ENCODE measurements around the gene NLRP11.

NLRP11 gene

GRCh38 chr19:55836340-55836739, 4.5 kb upstream of the NLRP11 start, which contains the start of gene NLRP4:
TSS of gene NLRP4 (plus strand) at chr19:55836540. CDS start at chr19:55852081, 15,541 bp downstream.
- Histone ChIP-seq H3K4me1 (ENCODE audit: low read depth, poor library complexity, severe bottlenecking) (peaks cover 75% of the 10 kb centered on the region), H3K27ac (peak within 1 kb of the TSS; percentile 96; the same call in 1 of the 2 replicates), H3K9ac (no peak within 1 kb of the TSS), H4K20me1 (ENCODE audit: insufficient read depth) (no peaks in the 10 kb centered on the region), H3K36me3 (ENCODE audit: insufficient read depth) (no peaks in the 10 kb centered on the region), H3K79me2 (ENCODE audit: insufficient read depth, low read depth) (no peaks in the 10 kb centered on the region), H2AFZ (ENCODE audit: low read depth) (no peak within 1 kb of the TSS), H3K4me3 (IDR thresholded peaks at IDR 0.05; ENCODE audit: insufficient read depth, low read depth, low read length) (no peak within 1 kb of the TSS), H3K27me3 (ENCODE audit: insufficient read depth, low read depth) (no peaks in the 10 kb centered on the region), H3K4me2 (no peak within 1 kb of the TSS)
- TF ChIP-seq CTCF (conservative IDR thresholded peaks at IDR 0.05; ENCODE audit: low read depth, low read length) = no peak

- H3K79me2 ChIP-seq (ENCODE audit: insufficient read depth, low read depth) = no peaks in the 10 kb centered on the region
- H2AFZ ChIP-seq (ENCODE audit: low read depth) = no peak overlapping the region
- H3K36me3 ChIP-seq (ENCODE audit: insufficient read depth) = no peaks in the 10 kb centered on the region
- TF ChIP-seq CTCF (conservative IDR thresholded peaks at IDR 0.05; ENCODE audit: low read depth, low read length) = no peak
- no peaks in the 10 kb centered on the region for H3K27me3 ChIP-seq (ENCODE audit: insufficient read depth, low read depth)
- H3K4me3 ChIP-seq (IDR thresholded peaks at IDR 0.05; ENCODE audit: insufficient read depth, low read depth, low read length) = no peak overlapping the region
- no peak overlapping the region for H3K27ac ChIP-seq
- H3K4me1 ChIP-seq (ENCODE audit: low read depth, poor library complexity, severe bottlenecking) = peaks cover 69% of the 10 kb centered on the region
- H4K20me1 ChIP-seq (ENCODE audit: insufficient read depth) = no peaks in the 10 kb centered on the region
- no peak overlapping the region for H3K4me2 ChIP-seq
- H3K9ac ChIP-seq = no peak overlapping the region
Measured at GRCh38 chr19:55832676-55833075, 877 bp upstream of the NLRP11 start.

GRCh38 chr19:55830656-55831055, 1.1 kb downstream of the NLRP11 start:
- no peaks in the 10 kb centered on the region for H3K27me3 ChIP-seq (ENCODE audit: insufficient read depth, low read depth)
- no peak overlapping the region for H2AFZ ChIP-seq (ENCODE audit: low read depth)
- no peak overlapping the region for H3K4me3 ChIP-seq (IDR thresholded peaks at IDR 0.05; ENCODE audit: insufficient read depth, low read depth, low read length)
- H3K4me2 ChIP-seq = peak overlapping the region; percentile 48; the same call in 1 of the 2 replicates
- H3K27ac ChIP-seq = peak overlapping the region; percentile 97
- no peaks in the 10 kb centered on the region for H3K79me2 ChIP-seq (ENCODE audit: insufficient read depth, low read depth)
- no peak for TF ChIP-seq CTCF (conservative IDR thresholded peaks at IDR 0.05; ENCODE audit: low read depth, low read length)
- H3K4me1 ChIP-seq (ENCODE audit: low read depth, poor library complexity, severe bottlenecking) = peaks cover 62% of the 10 kb centered on the region
- no peaks in the 10 kb centered on the region for H4K20me1 ChIP-seq (ENCODE audit: insufficient read depth)
- H3K9ac ChIP-seq = peak overlapping the region; percentile 71
- no peaks in the 10 kb centered on the region for H3K36me3 ChIP-seq (ENCODE audit: insufficient read depth)

- Histone ChIP-seq H2AFZ (ENCODE audit: low read depth) (no peak overlapping the region), H3K27ac (no peak overlapping the region), H3K4me3 (IDR thresholded peaks at IDR 0.05; ENCODE audit: insufficient read depth, low read depth, low read length) (no peak overlapping the region), H3K4me2 (no peak overlapping the region), H4K20me1 (ENCODE audit: insufficient read depth) (no peaks in the 10 kb centered on the region), H3K4me1 (ENCODE audit: low read depth, poor library complexity, severe bottlenecking) (peaks cover 7% of the 10 kb centered on the region), H3K36me3 (ENCODE audit: insufficient read depth) (no peaks in the 10 kb centered on the region), H3K79me2 (ENCODE audit: insufficient read depth, low read depth) (no peaks in the 10 kb centered on the region), H3K27me3 (ENCODE audit: insufficient read depth, low read depth) (no peaks in the 10 kb centered on the region), H3K9ac (no peak overlapping the region)
- no peak for TF ChIP-seq CTCF (conservative IDR thresholded peaks at IDR 0.05; ENCODE audit: low read depth, low read length)
Measured at GRCh38 chr19:55820037-55820436, 11.8 kb downstream of the NLRP11 start.

All from KMS-11 (cell line).